HG02763 (cell line): Measurements from ENCODE around the gene LPCAT1.

Experiments
- ATAC-seq: cut with Tn5 transposase; IDR thresholded peaks from one replicate; pipeline ENCODE4 v1.9.1; 2021; ENCODE audit warnings: mild to moderate bottlenecking, moderate library complexity; ENCODE audit not compliant: unreplicated experiment

LPCAT1 gene

DNA sequence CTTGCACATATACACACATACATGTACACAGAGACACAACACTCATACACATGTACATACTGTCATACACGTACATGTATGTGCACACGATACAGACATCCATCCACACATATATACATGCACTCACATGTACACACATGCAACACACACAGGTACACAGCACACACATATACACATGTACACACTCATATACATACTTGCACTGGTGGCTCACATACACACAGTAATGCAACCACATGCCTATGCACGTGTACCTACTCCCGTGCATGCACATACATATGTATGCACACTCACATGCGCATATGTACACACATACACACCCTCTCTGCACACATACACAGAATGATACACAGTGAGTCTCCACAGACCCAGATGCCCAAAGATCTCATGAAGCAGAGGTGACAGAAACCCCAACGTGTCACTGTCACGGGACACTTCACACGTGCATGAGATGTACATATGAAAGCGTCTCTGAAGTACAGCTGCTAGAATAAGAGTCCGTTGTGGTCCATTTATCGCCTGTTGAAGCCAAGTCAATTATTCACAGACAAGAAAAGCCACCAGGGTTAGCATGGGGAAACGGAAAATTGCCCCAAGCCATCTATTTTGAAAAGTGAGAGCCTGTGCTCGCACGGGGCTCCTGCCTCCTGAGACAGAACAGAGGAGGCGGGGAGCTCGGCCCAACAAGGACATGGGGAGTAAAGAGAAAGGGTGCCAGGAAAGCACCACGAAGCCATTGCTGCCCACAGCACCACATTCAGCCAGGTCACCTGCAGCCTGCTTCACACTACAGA is 24.9 kb downstream of the LPCAT1 start:
- ATAC-seq, result peak; percentile 37

DNA sequence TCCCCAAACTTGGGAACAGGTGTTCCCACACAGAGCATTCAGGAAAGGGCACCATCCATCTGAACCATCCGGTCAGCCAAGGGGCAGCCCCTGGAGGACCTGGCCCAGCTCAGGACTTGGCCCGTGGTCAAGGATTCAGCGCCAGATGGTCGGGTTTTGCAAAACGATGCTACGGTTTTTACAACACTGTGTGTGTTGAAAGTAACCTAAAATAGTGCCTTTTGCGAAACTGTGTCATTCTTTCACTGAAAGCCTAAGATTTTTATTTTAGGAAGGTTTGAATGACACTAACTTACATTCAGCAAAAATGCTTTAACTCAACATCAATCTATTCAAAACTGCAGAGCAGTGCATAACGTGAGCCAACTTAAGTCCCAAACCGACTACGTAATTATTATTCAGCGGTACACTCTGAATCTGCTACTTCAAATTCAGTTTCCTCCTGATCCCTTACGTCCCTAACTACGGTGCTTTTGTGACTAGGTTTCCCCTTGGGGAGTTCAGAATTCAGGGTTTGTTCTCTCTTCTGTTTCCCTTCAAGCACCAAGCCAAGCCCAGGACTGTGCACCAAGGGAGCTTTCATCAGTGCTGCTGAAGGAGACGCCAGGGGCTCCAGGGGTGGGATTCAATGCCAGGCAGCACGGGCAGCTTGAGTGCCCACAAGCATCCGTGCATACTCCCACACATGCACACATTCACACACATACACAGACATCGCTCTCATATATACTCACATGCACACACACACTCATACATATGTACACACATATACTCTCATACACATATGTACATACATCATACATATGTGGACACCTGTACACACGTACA is 25.8 kb downstream of the LPCAT1 start:
- peak; percentile 25 for ATAC-seq

DNA sequence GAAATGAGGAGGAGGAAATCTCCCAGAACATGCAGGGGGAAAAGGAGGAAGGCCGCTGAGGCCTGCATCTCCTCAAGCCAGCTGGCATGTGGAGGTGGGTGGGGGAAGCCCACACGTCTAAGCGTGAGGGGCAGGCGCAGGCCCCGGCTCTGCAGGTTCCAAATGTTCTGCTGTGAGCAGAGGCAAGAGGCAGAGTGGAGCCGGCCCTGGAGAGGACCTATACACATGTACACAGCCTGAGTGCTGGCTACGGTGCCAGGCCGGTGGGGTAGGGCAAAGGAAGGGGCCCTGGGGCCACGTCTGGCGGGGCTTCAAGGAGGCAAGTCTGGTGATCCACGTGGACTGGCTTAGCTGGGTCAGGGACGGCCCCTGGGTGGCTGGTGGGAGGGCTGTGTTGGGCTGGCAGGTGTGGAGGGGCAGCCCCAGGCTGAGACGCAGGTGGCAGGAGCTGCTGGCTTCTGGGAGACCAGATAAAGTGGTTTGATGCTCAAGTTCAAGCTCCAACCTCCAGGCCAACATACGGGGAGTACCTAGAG is 26.4 kb downstream of the LPCAT1 start:
- ATAC-seq, result peak; percentile 32

DNA sequence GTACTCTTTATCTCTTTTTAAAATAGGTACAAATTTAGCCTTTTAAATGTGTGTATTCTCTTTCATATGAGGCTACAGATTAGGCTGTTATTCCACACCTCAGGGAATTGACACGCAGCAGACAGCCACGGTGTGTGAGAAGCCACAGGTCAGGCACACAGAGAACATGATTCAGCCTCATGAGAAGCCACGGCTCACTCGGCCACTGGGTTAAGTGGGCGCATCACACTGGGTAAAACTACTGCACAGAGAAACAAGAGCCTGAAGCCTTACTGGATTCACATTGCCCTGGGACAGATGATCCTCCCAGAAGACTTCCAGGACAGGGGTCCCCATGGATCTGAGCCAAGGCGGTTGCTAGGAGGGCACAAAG is 28.2 kb downstream of the LPCAT1 start:
- ATAC-seq, result no peak

DNA sequence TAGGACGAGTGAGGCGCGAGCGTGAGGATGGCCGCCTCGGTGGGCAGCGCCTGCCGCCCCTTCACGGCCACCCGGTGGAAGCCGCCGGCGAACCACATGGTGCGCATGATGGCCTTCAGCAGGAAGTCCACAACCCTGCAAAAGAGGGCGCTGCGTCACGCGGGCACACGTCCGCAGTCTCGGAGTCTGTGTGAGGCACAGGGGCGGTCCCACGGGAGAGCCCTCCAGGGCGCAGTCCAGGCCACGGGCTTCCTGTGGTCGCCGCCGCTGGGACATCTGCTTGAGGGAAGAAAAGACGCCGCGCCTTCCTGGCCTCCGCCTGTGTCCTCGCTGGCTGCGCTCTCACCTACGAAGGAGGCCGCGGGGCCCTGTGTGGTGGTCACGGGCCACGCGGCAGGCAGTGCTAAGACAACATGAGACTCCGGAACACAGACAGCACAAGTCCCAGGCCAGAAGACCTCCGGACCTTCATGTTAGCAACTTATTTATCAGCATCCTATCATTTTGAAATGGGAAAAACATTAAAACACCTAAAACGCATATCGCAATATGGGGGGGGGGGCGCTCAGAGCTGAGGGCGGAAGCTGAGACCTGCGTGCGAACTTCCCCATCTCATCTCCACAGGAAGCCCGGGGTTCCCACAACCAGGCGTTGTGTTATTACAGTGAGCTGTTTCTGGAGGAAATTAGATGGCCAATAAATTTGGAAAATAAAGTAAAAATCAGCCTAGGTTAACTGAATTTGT is 28.8 kb downstream of the LPCAT1 start:
- peak; percentile 28 for ATAC-seq

- no peak for ATAC-seq
Measured at GRCh38 chr5:1493941-1494340, 29.8 kb downstream of the LPCAT1 start.

DNA sequence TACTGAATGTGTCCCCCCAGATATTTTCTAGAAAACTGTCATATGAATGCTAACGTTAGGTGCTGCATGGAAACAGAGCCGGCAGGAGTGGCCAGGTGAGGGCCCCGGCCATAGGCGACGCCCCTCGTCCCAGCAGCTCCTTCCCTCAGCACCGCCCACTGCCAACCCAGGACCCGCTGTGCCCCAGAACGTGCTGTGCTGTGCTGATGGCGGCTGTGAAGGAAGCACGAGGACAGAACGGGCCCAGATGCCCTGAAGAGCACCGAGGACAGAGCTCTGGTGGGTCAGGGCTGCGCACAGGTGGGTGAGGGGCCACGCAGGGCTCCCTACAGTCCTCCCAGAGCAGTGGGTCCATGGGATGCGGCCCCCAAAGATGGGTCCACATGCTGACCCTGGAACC is 30.3 kb downstream of the LPCAT1 start:
- ATAC-seq, result no peak

GRCh38 chr5:1492757-1493156 is 31.0 kb downstream of the LPCAT1 start:
- no peak for ATAC-seq

DNA sequence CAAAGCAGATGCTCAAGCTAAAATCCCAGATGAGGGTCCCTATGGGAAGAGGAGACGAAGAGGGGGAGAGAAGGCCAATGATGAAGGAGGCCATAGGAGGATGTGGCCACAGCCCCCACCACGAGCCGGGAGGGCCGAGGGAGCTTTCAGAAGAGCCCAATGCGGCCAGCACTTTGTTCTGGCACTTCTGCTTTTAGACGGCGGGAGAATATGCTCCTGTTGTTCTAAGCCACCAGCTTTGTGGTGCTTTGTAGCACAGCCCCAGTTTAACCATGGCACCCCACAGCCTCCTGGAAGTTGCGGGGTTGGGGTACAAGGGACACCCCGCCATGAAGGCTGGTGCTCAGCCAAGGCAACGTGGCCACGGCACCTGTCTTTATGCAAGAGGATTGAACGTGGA is 33.4 kb downstream of the LPCAT1 start:
- ATAC-seq, result no peak

GRCh38 chr5:1489754-1490153 is 34.0 kb downstream of the LPCAT1 start:
- no peak for ATAC-seq

DNA sequence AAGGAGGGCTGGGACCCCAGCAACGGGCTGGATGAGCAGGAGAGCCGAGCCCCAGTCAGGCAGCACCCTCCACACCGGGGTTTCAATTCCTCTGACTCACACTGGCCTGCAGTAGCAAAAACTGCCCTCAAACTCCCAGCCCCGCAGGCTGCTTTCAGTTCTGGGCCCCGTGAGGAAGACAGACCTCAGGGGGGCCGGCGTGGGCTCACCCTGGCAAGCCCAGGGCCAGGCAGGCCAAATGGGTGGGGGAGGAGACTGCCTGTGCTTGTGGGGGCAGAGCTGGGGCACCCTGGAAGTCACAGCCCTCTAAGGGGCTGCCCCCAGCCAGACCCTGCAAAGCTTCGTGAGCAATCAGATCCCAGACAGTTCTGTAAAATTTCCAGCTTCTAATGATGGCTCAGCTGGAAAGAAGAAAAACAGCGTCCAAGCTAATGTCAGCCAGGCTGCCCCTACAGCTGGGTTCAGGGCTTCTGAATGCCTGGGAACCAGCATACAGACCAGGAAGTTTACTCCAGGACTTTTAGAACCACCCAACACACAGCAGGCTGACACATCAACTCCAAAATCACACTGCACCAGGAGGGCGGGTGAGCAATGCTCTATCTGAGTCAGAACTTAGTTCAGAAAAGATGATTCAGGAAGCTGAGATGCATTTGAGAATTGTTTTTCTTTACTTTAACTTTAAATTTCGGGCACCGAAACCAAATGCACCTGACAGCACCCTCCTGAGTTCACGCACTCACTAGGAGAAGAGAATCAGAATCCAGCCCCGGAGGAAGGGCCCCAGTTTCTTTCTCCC is 34.7 kb downstream of the LPCAT1 start:
- ATAC-seq, result peak; percentile 35

DNA sequence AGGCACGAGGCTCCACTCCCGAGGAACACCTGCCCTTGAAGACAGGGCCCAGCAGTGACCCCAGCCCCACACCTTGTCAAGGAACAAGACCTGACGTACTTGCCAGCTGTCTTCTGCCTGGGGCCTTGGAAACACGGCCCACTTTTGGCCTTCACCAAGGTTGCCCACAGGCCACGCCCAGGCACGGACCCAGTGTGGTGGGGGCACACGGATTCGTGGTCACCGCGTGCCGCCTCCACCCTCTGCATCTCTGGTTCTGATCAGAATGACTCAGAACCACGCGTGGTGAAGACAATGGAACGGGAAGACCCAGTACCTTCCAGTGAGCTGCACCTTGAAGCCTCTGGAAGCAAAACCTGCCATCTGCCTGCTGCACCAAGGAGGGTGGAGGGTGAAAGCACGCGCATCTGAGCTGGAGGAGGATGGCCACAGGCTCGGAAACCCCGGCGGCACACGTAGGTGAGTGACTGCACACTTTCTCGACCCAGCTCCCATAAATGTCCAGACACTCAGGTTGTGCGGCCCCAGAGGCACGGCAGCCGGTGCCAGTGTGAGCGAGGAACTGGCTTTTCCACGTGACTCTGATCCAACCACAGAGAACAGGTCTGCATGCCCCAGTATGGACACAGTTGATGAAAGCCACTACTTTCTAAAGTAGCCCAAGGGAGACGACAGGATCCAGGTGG is 36.5 kb downstream of the LPCAT1 start:
- ATAC-seq, result no peak

- no peak for ATAC-seq
Measured at GRCh38 chr5:1486271-1486670, 37.5 kb downstream of the LPCAT1 start.

DNA sequence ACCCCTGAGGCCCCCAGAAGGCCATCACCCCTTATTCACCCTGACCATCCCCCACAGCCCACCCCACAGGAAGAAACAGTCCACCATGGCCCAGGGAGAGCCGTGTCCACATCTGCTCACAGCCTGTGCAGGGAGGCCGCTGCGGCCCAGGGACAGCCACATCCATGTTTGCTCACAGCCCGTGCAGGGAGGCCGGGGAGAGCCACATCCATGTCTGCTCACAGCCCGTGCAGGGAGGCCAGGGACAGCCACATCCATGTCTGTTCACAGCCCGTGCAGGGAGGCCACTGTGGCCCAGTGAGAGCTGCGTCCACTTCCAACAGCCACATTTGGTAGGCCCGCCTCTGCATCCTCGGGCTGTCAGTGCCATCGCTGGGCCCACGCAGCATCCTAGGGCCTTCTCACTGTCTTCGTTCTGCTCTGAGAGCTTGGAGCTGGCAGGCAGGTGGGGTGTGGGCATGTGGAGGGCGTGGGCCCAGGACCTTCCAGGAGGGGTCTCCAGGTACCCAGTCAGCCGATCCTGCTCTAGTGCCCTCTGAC is 38.1 kb downstream of the LPCAT1 start:
- no peak for ATAC-seq

DNA sequence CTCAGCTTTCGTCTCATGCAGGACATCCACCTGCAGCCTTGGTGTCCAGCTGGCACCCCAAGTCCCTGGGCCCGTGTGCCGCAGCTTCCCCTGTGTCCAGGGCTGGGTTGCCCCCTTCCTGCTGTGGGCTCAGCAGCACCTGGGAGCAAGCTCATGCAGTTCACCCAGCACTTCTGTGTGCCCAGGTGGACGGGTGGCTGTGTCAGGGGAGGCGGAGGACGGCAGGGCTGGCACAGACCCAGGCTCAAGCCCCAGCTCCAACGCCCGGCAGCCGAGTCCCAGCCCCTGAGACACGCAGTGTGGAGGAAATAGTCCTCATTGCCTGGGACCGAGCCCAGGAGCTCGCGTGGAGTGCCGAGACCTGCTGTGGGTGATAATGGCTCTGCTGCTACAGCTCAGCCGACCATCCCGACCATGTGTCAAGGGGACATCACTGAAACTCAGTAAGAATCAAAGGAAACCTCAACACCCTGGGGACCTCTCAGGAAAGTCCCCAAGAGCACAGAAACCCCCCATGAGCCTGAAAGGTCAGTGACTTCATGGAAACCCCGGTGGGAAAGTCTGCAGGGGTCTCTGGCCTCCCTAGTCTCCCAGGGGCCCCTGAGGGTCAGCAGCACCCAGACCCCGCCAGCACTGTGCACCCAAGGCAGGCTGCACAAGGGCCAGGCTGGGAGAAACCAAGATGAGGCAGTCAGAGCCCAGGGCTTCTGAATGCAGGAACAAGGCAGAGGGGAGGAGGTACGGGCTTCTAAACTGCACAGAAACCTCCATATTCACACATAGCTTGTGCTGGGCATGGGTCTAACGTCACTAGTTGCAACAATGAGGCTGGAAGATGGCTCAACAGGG is 38.8 kb downstream of the LPCAT1 start:
- peak; percentile 52 for ATAC-seq

GRCh38 chr5:1483856-1484729 is 39.7 kb downstream of the LPCAT1 start:
- no peak for ATAC-seq

GRCh38 chr5:1483064-1483463 is 40.7 kb downstream of the LPCAT1 start:
- ATAC-seq, result no peak

DNA sequence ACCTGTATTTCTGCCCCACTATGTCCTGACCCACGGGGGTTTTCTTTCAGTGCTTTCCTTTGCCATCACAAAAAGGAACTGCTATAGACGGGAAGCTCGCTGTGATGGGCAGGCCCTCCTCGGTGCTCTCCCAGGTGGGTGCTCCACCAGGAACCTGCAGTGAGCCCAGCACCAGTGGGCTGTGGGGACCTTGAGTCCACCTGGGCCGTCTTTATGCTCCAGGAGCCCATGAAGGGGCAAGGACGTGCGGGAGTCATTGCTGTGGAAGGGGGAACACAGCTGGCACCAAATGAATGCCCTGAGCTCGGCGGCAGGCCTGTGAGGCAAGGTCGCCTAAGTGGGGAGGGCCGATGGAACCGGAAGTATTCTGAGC is 41.8 kb downstream of the LPCAT1 start:
- no peak for ATAC-seq
